HepG2 (cell line): ENCODE measurements around the gene VCX2. TPM values are rescaled to one million over a fixed set of nuclear protein-coding genes. Genes with fewer than 3 reads are reported as not detected.

Experiments used
- ATAC-seq: fragments of 200-7000 bp; cut with Tn5 transposase; 3 replicates; pipeline ENCODE4 v1.9.1; 2020; ENCODE audit warnings: mild to moderate bottlenecking, moderate library complexity
- BruUV-seq: library from RNA; stranded (reverse); fragments of 400-500 nt; replicated peaks from 2 replicates; lab custom pipeline; 2021; lab: Mats Ljungman, UMichigan
- CTCF ChIA-PET: fragments of 300-600 bp; formaldehyde crosslinking; extraction: SDS; loops from one replicate; lab custom pipeline; 2021; ENCODE audit warnings: low total read pairs, inconsistent platforms, low intra/inter-chr PET ratio; lab: Yijun Ruan, JAX
- POLR2A ChIA-PET: fragments of 350-600 bp; sonication (Branson Sonifier 250); formaldehyde crosslinking; loops from one replicate; lab custom pipeline; 2020; ENCODE audit warnings: antibody characterized with exemption, inconsistent platforms; lab: Yijun Ruan, JAX
- DNase-seq: peaks from one replicate; pipeline ENCODE4 v3.0.0-alpha.2; 2015; ENCODE audit warnings: low spot score
- FAIRE-seq: peaks from 3 replicates; lab custom pipeline; 2011; peaks lifted over from hg19 to GRCh38; lab: Jason Lieb, UNC
- H2AFZ ChIP-seq: one replicate; pipeline ENCODE4 v1.6.1; 2011; ENCODE audit warnings: low read length, inconsistent platforms
- H3K27ac ChIP-seq: fragments of 300-600 bp; 3 replicates; pipeline ENCODE4 v1.8.0; 2011; ENCODE audit warnings: mixed run types, mild to moderate bottlenecking, mixed read lengths, low read length, inconsistent platforms; ENCODE audit not compliant: insufficient read depth; ENCODE audit errors: extremely low read length
- H3K27me3 ChIP-seq, 2 experiments: fragments of 200-600 bp in 1 of 2; 2 replicates in 1 of 2; 3 replicates in 1 of 2; pipeline versions ENCODE4 v1.6.0 to v1.8.0; 2011; ENCODE audit warnings: low read length in 2 of 2, mild to moderate bottlenecking in 2 of 2, moderate library complexity in 2 of 2, inconsistent platforms in 1 of 2; ENCODE audit not compliant: insufficient read depth in 2 of 2, control insufficient read depth in 1 of 2
- H3K36me3 ChIP-seq, 2 experiments: fragments of 200-600 bp in 1 of 2; replicated peaks in 1 of 2; 2 replicates in 1 of 2; 3 replicates in 1 of 2; pipeline versions ENCODE4 v1.5.1 to v1.8.0; 2011; ENCODE audit warnings: low read length in 2 of 2, inconsistent platforms in 1 of 2; ENCODE audit not compliant: insufficient read depth in 2 of 2, control insufficient read depth in 1 of 2
- H3K4me1 ChIP-seq: 2 replicates; pipeline ENCODE4 v1.5.1; 2012; ENCODE audit warnings: low read length, inconsistent platforms; ENCODE audit not compliant: insufficient read depth
- H3K4me2 ChIP-seq: 2 replicates; pipeline ENCODE4 v1.6.0; 2011; ENCODE audit warnings: low read depth, low read length, inconsistent platforms
- H3K4me3 ChIP-seq, 3 experiments: fragments of 200-600 bp in 1 of 3; sonication (generic), shearing (Covaris generic) in 1 of 3; replicated peaks in 1 of 3; 2 replicates each; pipeline ENCODE4 v1.5.1; 2011 to 2016; ENCODE audit warnings: low read length in 3 of 3, inconsistent platforms in 2 of 3, low read depth in 2 of 3, mild to moderate bottlenecking in 2 of 3, control low read depth in 1 of 3, mixed read lengths in 1 of 3; ENCODE audit not compliant: insufficient read depth in 1 of 3
- H3K79me2 ChIP-seq: one replicate; pipeline ENCODE4 v1.6.1; 2011; ENCODE audit warnings: low read length, inconsistent platforms; ENCODE audit not compliant: insufficient read depth
- H3K9ac ChIP-seq: 2 replicates; pipeline ENCODE4 v1.6.0; 2011; ENCODE audit warnings: mild to moderate bottlenecking, low read depth, low read length, inconsistent platforms; ENCODE audit not compliant: insufficient read depth
- H3K9me3 ChIP-seq: 2 replicates; pipeline ENCODE4 v1.5.1; 2012; ENCODE audit warnings: mild to moderate bottlenecking, low read length
- H4K20me1 ChIP-seq: 2 replicates; pipeline ENCODE4 v1.6.0; 2011; ENCODE audit warnings: inconsistent platforms, mild to moderate bottlenecking, low read length, moderate library complexity; ENCODE audit not compliant: insufficient read depth
- FOSL1 ChIP-seq: sonication (generic); formaldehyde crosslinking; IDR thresholded peaks from 2 replicates; pipeline ENCODE4 v1.9.0; 2021; ENCODE audit warnings: missing genetic modification reagents, borderline replicate concordance
- GTF2F1 ChIP-seq: fragments of 150-350 bp; IDR thresholded peaks from 2 replicates; pipeline ENCODE4 v1.6.1; 2014; ENCODE audit warnings: low read length
- ISX ChIP-seq: sonication (generic); formaldehyde crosslinking; conservative IDR thresholded peaks from 2 replicates; pipeline ENCODE4 v1.5.0; 2020; ENCODE audit warnings: missing genetic modification reagents
- NPAS2 ChIP-seq: sonication (generic); formaldehyde crosslinking; IDR thresholded peaks from 2 replicates; pipeline ENCODE4 v1.8.0; 2022; ENCODE audit warnings: mild to moderate bottlenecking, missing genetic modification reagents, borderline replicate concordance
- NR2C2 ChIP-seq: sonication (generic); formaldehyde crosslinking; IDR thresholded peaks from 2 replicates; pipeline ENCODE4 v1.4.0; 2020; ENCODE audit warnings: missing genetic modification reagents, mild to moderate bottlenecking, moderate library complexity, borderline replicate concordance
- PREB ChIP-seq: sonication (generic); formaldehyde crosslinking; IDR thresholded peaks from 2 replicates; pipeline ENCODE4 v1.4.0; 2020; ENCODE audit warnings: missing genetic modification reagents
- RFX3 ChIP-seq: IDR thresholded peaks from 2 replicates; pipeline ENCODE4 v1.6.1; 2016; ENCODE audit warnings: missing biosample characterization, missing genetic modification reagents
- SAFB2 ChIP-seq: sonication (generic); formaldehyde crosslinking; IDR thresholded peaks from 2 replicates; pipeline ENCODE4 v1.5.1; 2020; ENCODE audit warnings: missing genetic modification reagents, low read depth, mild to moderate bottlenecking, borderline replicate concordance
- SETDB1 ChIP-seq: sonication (generic); formaldehyde crosslinking; IDR thresholded peaks from 2 replicates; pipeline ENCODE4 v1.5.1; 2020; ENCODE audit warnings: missing genetic modification reagents, mild to moderate bottlenecking, borderline replicate concordance
- SP2 ChIP-seq: sonication (generic); formaldehyde crosslinking; IDR thresholded peaks from 2 replicates; pipeline ENCODE4 v1.5.1; 2020; ENCODE audit warnings: mild to moderate bottlenecking, missing genetic modification reagents
- ZNF136 ChIP-seq: sonication (generic); formaldehyde crosslinking; IDR thresholded peaks from 2 replicates; pipeline ENCODE4 v1.8.1; 2022; ENCODE audit warnings: low read depth, mild to moderate bottlenecking, moderate library complexity, missing genetic modification reagents
- ZNF230 ChIP-seq: sonication (generic); formaldehyde crosslinking; IDR thresholded peaks from 2 replicates; pipeline ENCODE4 v1.4.0; 2020; ENCODE audit warnings: mild to moderate bottlenecking, missing genetic modification reagents
- ZNF331 ChIP-seq: sonication (generic); formaldehyde crosslinking; IDR thresholded peaks from 2 replicates; pipeline ENCODE4 v1.4.0; 2020; ENCODE audit warnings: missing genetic modification reagents
- ZNF503 ChIP-seq: sonication (generic); formaldehyde crosslinking; IDR thresholded peaks from 2 replicates; pipeline ENCODE4 v1.4.0; 2020; ENCODE audit warnings: missing genetic modification reagents
- ZNF570 ChIP-seq: sonication (generic); formaldehyde crosslinking; IDR thresholded peaks from 2 replicates; pipeline ENCODE4 v1.4.0; 2020; ENCODE audit warnings: mild to moderate bottlenecking, missing genetic modification reagents, borderline replicate concordance
- ZNF607 ChIP-seq: sonication (generic); formaldehyde crosslinking; IDR thresholded peaks from 2 replicates; pipeline ENCODE4 v1.5.1; 2020; ENCODE audit warnings: missing genetic modification reagents, mild to moderate bottlenecking, borderline replicate concordance
- ZNF75D ChIP-seq: sonication (generic); formaldehyde crosslinking; IDR thresholded peaks from 2 replicates; pipeline ENCODE4 v1.8.1; 2023; ENCODE audit warnings: missing genetic modification reagents, mild to moderate bottlenecking, borderline replicate concordance
- ZNF841 ChIP-seq: sonication (generic); formaldehyde crosslinking; IDR thresholded peaks from 2 replicates; pipeline ENCODE4 v1.8.1; 2023; ENCODE audit warnings: missing genetic modification reagents, borderline replicate concordance
- WGBS: methylation state at CpG from one replicate; pipeline ENCODE4 v1.1.6; 2017; ENCODE audit warnings: low lambda C conversion rate; 5-methylcytosine and 5-hydroxymethylcytosine counted together
- in situ Hi-C: cut with HindIII; loops from 2 replicates; pipeline ENCODE4 v1.10.0; 2017; ENCODE audit warnings: low pct_unique_long_range_greater_than_20kb; ENCODE audit not compliant: extremely low pct_ligation_motif_present
- intact Hi-C: fragments of 100-400 bp; cut with micrococcal nuclease; formaldehyde crosslinking; loops from one replicate; pipeline ENCODE4 v1.10.0; 2022; ENCODE audit not compliant: unreplicated experiment
- polyA plus RNA-seq, 8 experiments: library from polyadenylated mRNA; depleted of rRNA in 3 of 8; stranded (reverse) in 7 of 8; unstranded in 1 of 8; fragments of >200 nt; fragmentation: Illumina TruSeq in 4 of 8; extraction: Trizol in 4 of 8; gene quantifications; 2 replicates each; pipeline versions ENCODE4 v1.2.1 to v1.2.3, GENCODE V29; 2011 to 2016; ENCODE audit warnings: low read depth in 4 of 8, missing spikeins in 1 of 8, mixed read lengths in 1 of 8; ENCODE audit not compliant: insufficient read depth in 1 of 8
- total RNA-seq, 5 experiments: library from RNA; depleted of rRNA; stranded (reverse); fragments of >200 nt; fragmentation: Illumina TruSeq; extraction: Trizol; gene quantifications; 2 replicates each; pipeline ENCODE4 v1.2.3, GENCODE V29; 2016; ENCODE audit warnings: low read depth in 1 of 5

VCX2 gene
- total and polyA plus RNA-seq, 2 of the 13 experiments (the other 11 are each of a cell fraction or from before 2014, with no cell fraction given) = not detected

- TF ChIP-seq ZNF503 = no peak
- no peak for TF ChIP-seq NR2C2 (CRISPR knock-in tag)
- TF ChIP-seq SETDB1 (CRISPR knock-in tag) = no peak
- TF ChIP-seq NPAS2 (CRISPR knock-in tag) = no peak
- TF ChIP-seq ZNF841 (CRISPR knock-in tag) = no peak
Measured at GRCh38 chrX:8190341-8190830, 19.3 kb upstream of the VCX2 start (continued).

- no peaks in the 10 kb centered on the region for H3K79me2 ChIP-seq
- 34% methylated on average over 6 of the region's 6 CpGs for WGBS
- no peaks in the 10 kb centered on the region for H3K9me3 ChIP-seq
- no peak overlapping the region for H3K4me3 ChIP-seq
- H4K20me1 ChIP-seq = no peaks in the 10 kb centered on the region
- no peaks in the 10 kb centered on the region for H3K4me1 ChIP-seq
- ChIA-PET POLR2A (no interaction called here), CTCF (no interaction called here)
- FAIRE-seq (no peak), ATAC-seq (no peak), DNase-seq (no peak)
- H2AFZ ChIP-seq = no peak overlapping the region
- no peak overlapping the region for H3K4me2 ChIP-seq
- intact Hi-C loops (no loop called here), in situ Hi-C loops (no loop called here)
- no TSS peak for BruUV-seq
- no peaks in the 10 kb centered on the region for H3K36me3 ChIP-seq
- H3K9ac ChIP-seq = no peak overlapping the region
- no peaks in the 10 kb centered on the region for H3K27me3 ChIP-seq
- no peak overlapping the region for H3K27ac ChIP-seq
- TF ChIP-seq ZNF570 (CRISPR knock-in tag) (no peak), ISX (no peak), GTF2F1 (no peak), ZNF331 (CRISPR knock-in tag) (no peak), RFX3 (no peak), SP2 (CRISPR knock-in tag) (no peak), FOSL1 (CRISPR knock-in tag) (no peak), ZNF607 (no peak), SAFB2 (CRISPR knock-in tag) (no peak), ZNF136 (no peak), ZNF75D (CRISPR knock-in tag) (no peak), PREB (no peak), ZNF230 (CRISPR knock-in tag) (no peak)
Measured at GRCh38 chrX:8189096-8189830, 18.2 kb upstream of the VCX2 start.
